ENCODE data around the gene TUBA8.
A peak's percentile ranks its signal among the peaks of the same experiment; 100 is the strongest.
"Not testable (repeated sequence)": the region's sequence is repeated elsewhere in the genome, so short reads cannot be mapped to it uniquely, and the experiment has no call there.

The TUBA8 gene

GRCh38 chr22:18130699-18131429, 20.3 kb downstream of the TUBA8 start:
- DNase-seq (ENCODE audit: low spot score): no peak

- DNase-seq (ENCODE audit: low spot score): no peak
Measured at GRCh38 chr22:18133452-18133851, 22.8 kb downstream of the TUBA8 start.

GRCh38 chr22:18136563-18137320, 26.1 kb downstream of the TUBA8 start:
- no peak for DNase-seq (ENCODE audit: low spot score)

GRCh38 chr22:18141004-18141403, 30.4 kb downstream of the TUBA8 start:
- DNase-seq (ENCODE audit: low spot score): not testable (repeated sequence)

GRCh38 chr22:18144105-18144504, 33.5 kb downstream of the TUBA8 start:
- DNase-seq (ENCODE audit: low spot score): no peak

GRCh38 chr22:18145676-18146388, 35.2 kb downstream of the TUBA8 start:
- DNase-seq (ENCODE audit: low spot score): no peak

GRCh38 chr22:18146389-18146753, 35.8 kb downstream of the TUBA8 start:
- no peak for DNase-seq (ENCODE audit: low spot score)

GRCh38 chr22:18147791-18148190, 37.2 kb downstream of the TUBA8 start:
- DNase-seq (ENCODE audit: low spot score): no peak

GRCh38 chr22:18148293-18148965, 37.8 kb downstream of the TUBA8 start:
- no peak for DNase-seq (ENCODE audit: low spot score)

- no peak for DNase-seq (ENCODE audit: low spot score)
Measured at GRCh38 chr22:18152519-18152918, 41.9 kb downstream of the TUBA8 start.

- no peak for DNase-seq (ENCODE audit: low spot score)
Measured at GRCh38 chr22:18154821-18155390, 44.3 kb downstream of the TUBA8 start.

- DNase-seq (ENCODE audit: low spot score): not testable (repeated sequence)
Measured at GRCh38 chr22:18155546-18155945, 44.9 kb downstream of the TUBA8 start.

- DNase-seq (ENCODE audit: low spot score): peak; percentile 81
Measured at GRCh38 chr22:18156878-18157713, 46.5 kb downstream of the TUBA8 start.

- no peak for DNase-seq (ENCODE audit: low spot score)
Measured at GRCh38 chr22:18157714-18158028, 47.1 kb downstream of the TUBA8 start.

- DNase-seq (ENCODE audit: low spot score): not testable (repeated sequence)
Measured at GRCh38 chr22:18160641-18161040, 50.0 kb downstream of the TUBA8 start.

- not testable (repeated sequence) for DNase-seq (ENCODE audit: low spot score)
Measured at GRCh38 chr22:18163843-18164242, 53.2 kb downstream of the TUBA8 start.

GRCh38 chr22:18164584-18164983, 54.0 kb downstream of the TUBA8 start:
- not testable (repeated sequence) for DNase-seq (ENCODE audit: low spot score)

- DNase-seq (ENCODE audit: low spot score): not testable (repeated sequence)
Measured at GRCh38 chr22:18165356-18165755, 54.7 kb downstream of the TUBA8 start.

GRCh38 chr22:18170284-18170683, 59.7 kb downstream of the TUBA8 start:
- DNase-seq (ENCODE audit: low spot score): not testable (repeated sequence)

GRCh38 chr22:18172203-18172602, 61.6 kb downstream of the TUBA8 start:
- not testable (repeated sequence) for DNase-seq (ENCODE audit: low spot score)

- not testable (repeated sequence) for DNase-seq (ENCODE audit: low spot score)
Measured at GRCh38 chr22:18172776-18173175, 62.2 kb downstream of the TUBA8 start.
